Vagina (tissue), 2 donors: Measurements from ENCODE around the gene OMA1. TPM values are rescaled to one million over a fixed set of nuclear protein-coding genes. Genes with fewer than 3 reads are reported as not detected.

Experiments used
- DNase-seq, 2 donors: peaks; one replicate each; pipeline ENCODE4 v3.0.0-alpha.2; 2017; ENCODE audit errors: extremely low spot score in 2 of 2
- H3K27ac ChIP-seq: fragments of 200-600 bp; sonication (generic); one replicate; pipeline ENCODE4 v1.5.1; 2019
- H3K27me3 ChIP-seq: fragments of 200-600 bp; sonication (generic); one replicate; pipeline ENCODE4 v1.5.1; 2019
- H3K36me3 ChIP-seq, 2 donors: fragments of 200-600 bp; sonication (generic); one replicate each; pipeline ENCODE4 v1.5.1; 2017 to 2019
- H3K4me1 ChIP-seq: fragments of 200-600 bp; sonication (generic); one replicate; pipeline ENCODE4 v1.5.1; 2019
- H3K4me3 ChIP-seq, 2 donors: fragments of 200-600 bp; sonication (generic); 1 replicate in 1 of 2; 2 replicates in 1 of 2; pipeline ENCODE4 v1.5.1; 2016 to 2019
- H3K9me3 ChIP-seq: fragments of 200-600 bp; sonication (generic); one replicate; pipeline ENCODE4 v1.5.1; 2019
- CTCF ChIP-seq, 3 experiments: fragments of 450-650 bp in 2 of 3; fragments of 200-600 bp in 1 of 3; sonication (generic) in 1 of 3; IDR thresholded peaks; one replicate each; pipeline ENCODE4 v1.5.1; 2017 to 2019; ENCODE audit warnings: antibody characterized with exemption in 3 of 3, mild to moderate bottlenecking in 2 of 3, moderate library complexity in 2 of 3
- POLR2A ChIP-seq, 2 donors: fragments of 450-650 bp; IDR thresholded peaks; one replicate each; pipeline ENCODE4 v1.6.1; 2017; ENCODE audit warnings: antibody characterized with exemption in 2 of 2, mild to moderate bottlenecking in 2 of 2, moderate library complexity in 2 of 2
- POLR2AphosphoS5 ChIP-seq, 2 donors: sonication (generic); formaldehyde crosslinking; IDR thresholded peaks; one replicate each; pipeline ENCODE4 v1.9.0; 2017; ENCODE audit warnings: antibody characterized with exemption in 2 of 2, mild to moderate bottlenecking in 2 of 2, low read depth in 1 of 2; ENCODE audit not compliant: insufficient read depth in 1 of 2
- intact Hi-C: fragments of 100-400 bp; cut with DNase I; formaldehyde crosslinking; loops from one replicate; pipeline ENCODE4 v1.15.1; 2023
- total RNA-seq: library from RNA; depleted of rRNA; stranded (reverse); fragments of >200 nt; gene quantifications from one replicate; pipeline ENCODE4 v1.2.3, GENCODE V29; 2016

OMA1 gene
- total RNA-seq, 1 donor from 2014 or later, result 19.9 TPM

- no peak for TF ChIP-seq POLR2AphosphoS5 (IDR thresholded peaks at IDR 0.05; ENCODE audit: insufficient read depth in 1 of 2, low read depth in 1 of 2)
- no peak for TF ChIP-seq POLR2A (IDR thresholded peaks at IDR 0.05)
- TF ChIP-seq CTCF (IDR thresholded peaks at IDR 0.05), result no peak
- no peak for DNase-seq
- intact Hi-C loops, result no loop called here
- Histone ChIP-seq H3K4me1 (peaks cover 56% of the 10 kb centered on the region), H3K4me3 (no peak overlapping the region), H3K9me3 (no peaks in the 10 kb centered on the region), H3K36me3 (no peaks in the 10 kb centered on the region), H3K27ac (no peak overlapping the region), H3K27me3 (no peaks in the 10 kb centered on the region)
Measured at GRCh38 chr1:58588396-58588795, 41.9 kb upstream of the OMA1 start.

- peaks cover 53% of the 10 kb centered on the region for H3K4me1 ChIP-seq
- no peaks in the 10 kb centered on the region for H3K9me3 ChIP-seq
- no peaks in the 10 kb centered on the region for H3K36me3 ChIP-seq
- TF ChIP-seq POLR2AphosphoS5 (IDR thresholded peaks at IDR 0.05; ENCODE audit: insufficient read depth in 1 of 2, low read depth in 1 of 2) (no peak), POLR2A (IDR thresholded peaks at IDR 0.05) (no peak), CTCF (IDR thresholded peaks at IDR 0.05) (no peak)
- no peak for DNase-seq
- no peak overlapping the region for H3K4me3 ChIP-seq
- H3K27me3 ChIP-seq, result no peaks in the 10 kb centered on the region
- intact Hi-C loops, result no loop called here
- H3K27ac ChIP-seq, result no peak overlapping the region
Measured at GRCh38 chr1:58587667-58588066, 41.1 kb upstream of the OMA1 start.

- Histone ChIP-seq H3K4me3 (no peak overlapping the region), H3K4me1 (peaks cover 39% of the 10 kb centered on the region), H3K27ac (peak overlapping the region; percentile 83), H3K36me3 (no peaks in the 10 kb centered on the region), H3K9me3 (no peaks in the 10 kb centered on the region), H3K27me3 (no peaks in the 10 kb centered on the region)
- TF ChIP-seq CTCF (IDR thresholded peaks at IDR 0.05) (no peak), POLR2AphosphoS5 (IDR thresholded peaks at IDR 0.05; ENCODE audit: insufficient read depth in 1 of 2, low read depth in 1 of 2) (no peak), POLR2A (IDR thresholded peaks at IDR 0.05) (no peak)
- DNase-seq, result peak in 1 of 2 donors; percentile 34
- intact Hi-C loops, result no loop called here
Measured at GRCh38 chr1:58586271-58586670, 39.7 kb upstream of the OMA1 start.

GRCh38 chr1:58585581-58586151, 39.1 kb upstream of the OMA1 start:
- no peak overlapping the region for H3K4me3 ChIP-seq
- DNase-seq, result no peak
- H3K27ac ChIP-seq, result peak overlapping the region; percentile 83
- H3K4me1 ChIP-seq, result peaks cover 35% of the 10 kb centered on the region
- intact Hi-C loops, result no loop called here
- H3K9me3 ChIP-seq, result no peaks in the 10 kb centered on the region
- no peaks in the 10 kb centered on the region for H3K36me3 ChIP-seq
- TF ChIP-seq POLR2AphosphoS5 (IDR thresholded peaks at IDR 0.05; ENCODE audit: insufficient read depth in 1 of 2, low read depth in 1 of 2), result peak in 1 of 2 donors; percentile 16
- no peak for TF ChIP-seq CTCF (IDR thresholded peaks at IDR 0.05)
- no peaks in the 10 kb centered on the region for H3K27me3 ChIP-seq

- H3K27me3 ChIP-seq, result no peaks in the 10 kb centered on the region
- no peaks in the 10 kb centered on the region for H3K36me3 ChIP-seq
- H3K4me3 ChIP-seq, result no peak overlapping the region
- intact Hi-C loops, result no loop called here
- TF ChIP-seq CTCF (IDR thresholded peaks at IDR 0.05) (no peak), POLR2A (IDR thresholded peaks at IDR 0.05) (no peak), POLR2AphosphoS5 (IDR thresholded peaks at IDR 0.05; ENCODE audit: insufficient read depth in 1 of 2, low read depth in 1 of 2) (no peak)
- peak overlapping the region; percentile 83 for H3K27ac ChIP-seq
- no peaks in the 10 kb centered on the region for H3K9me3 ChIP-seq
- DNase-seq, result peak in 1 of 2 donors; percentile 87
- H3K4me1 ChIP-seq, result peaks cover 35% of the 10 kb centered on the region
Measured at GRCh38 chr1:58585166-58585565, 38.6 kb upstream of the OMA1 start.
